H1 (cell line): ENCODE results near the gene NOTCH2. TPM values are rescaled to one million over a fixed set of nuclear protein-coding genes. Genes with fewer than 3 reads are reported as not detected.

Source experiments
- CTCF ChIA-PET: fragments of 300-600 bp; sonication (Branson Sonifier 250); formaldehyde crosslinking; loops from one replicate; lab custom pipeline; 2021; ENCODE audit not compliant: partially characterized antibody; lab: Charles Lee
- POLR2A ChIA-PET: fragments of 300-600 bp; sonication (Branson Sonifier 250); formaldehyde crosslinking; loops from one replicate; lab custom pipeline; 2021; ENCODE audit warnings: inconsistent platforms; ENCODE audit not compliant: partially characterized antibody; lab: Charles Lee
- DNase-seq, 2 experiments: peaks; one replicate each; pipeline versions ENCODE4 v3.0.0 to v3.0.0-alpha.2; 2010 to 2022; ENCODE audit warnings: low spot score in 2 of 2, low read depth in 1 of 2, mixed read lengths in 1 of 2
- FAIRE-seq: peaks from 2 replicates; lab custom pipeline; 2011; peaks lifted over from hg19 to GRCh38; lab: Jason Lieb, UNC
- H2AFZ ChIP-seq: 2 replicates; pipeline ENCODE4 v1.8.1; 2012; ENCODE audit warnings: low read length, inconsistent platforms
- H2AK5ac ChIP-seq: 2 replicates; pipeline ENCODE4 v1.6.1; 2013; ENCODE audit warnings: low read depth, low read length
- H2BK120ac ChIP-seq: replicated peaks from 2 replicates; pipeline ENCODE3; 2013; ENCODE audit warnings: low read depth, low read length, inconsistent platforms
- H2BK12ac ChIP-seq: 2 replicates; pipeline ENCODE4 v1.6.1; 2013; ENCODE audit warnings: low read depth, low read length
- H2BK15ac ChIP-seq: 2 replicates; pipeline ENCODE4 v1.6.1; 2013; ENCODE audit warnings: low read length
- H2BK20ac ChIP-seq: 2 replicates; pipeline ENCODE4 v1.6.1; 2013; ENCODE audit warnings: low read length
- H2BK5ac ChIP-seq: 2 replicates; pipeline ENCODE4 v1.6.1; 2013; ENCODE audit warnings: low read depth, low read length
- H3K14ac ChIP-seq: 2 replicates; pipeline ENCODE4 v1.6.1; 2013; ENCODE audit warnings: inconsistent platforms; ENCODE audit not compliant: insufficient read length
- H3K18ac ChIP-seq: 2 replicates; pipeline ENCODE4 v1.6.1; 2013; ENCODE audit warnings: low read length; ENCODE audit errors: extremely low read depth
- H3K23ac ChIP-seq: 2 replicates; pipeline ENCODE4 v1.6.1; 2013; ENCODE audit warnings: inconsistent platforms; ENCODE audit not compliant: insufficient read length
- H3K23me2 ChIP-seq: 2 replicates; pipeline ENCODE4 v1.6.1; 2013; ENCODE audit warnings: low read depth, low read length
- H3K27ac ChIP-seq: 2 replicates; pipeline ENCODE4 v1.6.1; 2011; ENCODE audit warnings: low read depth, low read length, inconsistent platforms
- H3K27me3 ChIP-seq, 4 experiments: replicated peaks in 1 of 4; 1 replicate in 1 of 4; 2 replicates in 3 of 4; pipeline versions ENCODE4 v1.6.1 to v1.8.1; 2011 to 2013; ENCODE audit warnings: low read length in 3 of 4, mild to moderate bottlenecking in 3 of 4, inconsistent platforms in 2 of 4, mixed read lengths in 2 of 4, moderate library complexity in 1 of 4; ENCODE audit not compliant: control insufficient read depth in 3 of 4, insufficient read depth in 3 of 4; ENCODE audit errors: extremely low read depth in 1 of 4
- H3K36me3 ChIP-seq, 4 experiments: 2 replicates each; pipeline versions ENCODE4 v1.6.1 to v1.8.1; 2011 to 2013; ENCODE audit warnings: mild to moderate bottlenecking in 4 of 4, low read length in 3 of 4, moderate library complexity in 2 of 4, control low read depth in 1 of 4, inconsistent platforms in 1 of 4; ENCODE audit not compliant: insufficient read depth in 4 of 4, control insufficient read depth in 2 of 4
- H3K4ac ChIP-seq: replicated peaks from 2 replicates; pipeline ENCODE3; 2013; ENCODE audit warnings: low read length, low read depth, mixed read lengths, inconsistent platforms; ENCODE audit not compliant: insufficient read length
- H3K4me1 ChIP-seq, 4 experiments: replicated peaks in 1 of 4; 1 replicate in 1 of 4; 2 replicates in 3 of 4; pipeline versions ENCODE4 v1.6.1 to v1.8.1; 2011 to 2013; ENCODE audit warnings: low read length in 3 of 4, inconsistent platforms in 2 of 4, mixed read lengths in 1 of 4; ENCODE audit not compliant: insufficient read depth in 4 of 4, control insufficient read depth in 3 of 4
- H3K4me2 ChIP-seq, 2 experiments: 2 replicates each; pipeline versions ENCODE4 v1.6.1 to v1.8.1; 2011 to 2013; ENCODE audit warnings: low read depth in 2 of 2, low read length in 2 of 2, control low read depth in 1 of 2, inconsistent platforms in 1 of 2, mild to moderate bottlenecking in 1 of 2; ENCODE audit not compliant: insufficient read depth in 1 of 2
- H3K4me3 ChIP-seq, 4 experiments: fragments of 200-600, 300-600 bp in 1 of 4; sonication (generic), shearing (Covaris generic), sonication (Bioruptor Twin) in 1 of 4; 2 replicates each; pipeline versions ENCODE4 v1.5.1 to v1.8.1; 2011 to 2016; ENCODE audit warnings: low read length in 4 of 4, low read depth in 3 of 4, control low read depth in 2 of 4, inconsistent platforms in 2 of 4, mild to moderate bottlenecking in 2 of 4, mixed read lengths in 1 of 4, moderate library complexity in 1 of 4; ENCODE audit not compliant: insufficient read depth in 2 of 4; ENCODE audit errors: extremely low read depth in 1 of 4
- H3K56ac ChIP-seq: replicated peaks from 2 replicates; pipeline ENCODE3; 2013; ENCODE audit warnings: low read depth, mild to moderate bottlenecking, mixed read lengths, low read length, inconsistent platforms; ENCODE audit not compliant: insufficient read length
- H3K79me1 ChIP-seq: 2 replicates; pipeline ENCODE4 v1.6.1; 2013; ENCODE audit warnings: low read depth, low read length, control low read depth
- H3K79me2 ChIP-seq, 2 experiments: 2 replicates each; pipeline versions ENCODE4 v1.6.1 to v1.8.1; 2012 to 2013; ENCODE audit warnings: low read length in 2 of 2, mild to moderate bottlenecking in 2 of 2, inconsistent platforms in 1 of 2; ENCODE audit not compliant: insufficient read depth in 2 of 2, control insufficient read depth in 1 of 2
- H3K9ac ChIP-seq, 4 experiments: replicated peaks in 1 of 4; 1 replicate in 1 of 4; 2 replicates in 3 of 4; pipeline versions ENCODE4 v1.6.1 to v1.8.1; 2011 to 2013; ENCODE audit warnings: low read depth in 3 of 4, low read length in 3 of 4, control low read depth in 2 of 4, mild to moderate bottlenecking in 2 of 4, moderate library complexity in 2 of 4, inconsistent platforms in 1 of 4; ENCODE audit errors: extremely low read depth in 1 of 4
- H3K9me3 ChIP-seq, 2 experiments: 2 replicates each; pipeline versions ENCODE4 v1.6.1 to v1.8.1; 2012 to 2013; ENCODE audit warnings: mild to moderate bottlenecking in 2 of 2, moderate library complexity in 2 of 2, control low read depth in 1 of 2, inconsistent platforms in 1 of 2, low read depth in 1 of 2, low read length in 1 of 2, mixed read lengths in 1 of 2; ENCODE audit not compliant: insufficient read depth in 2 of 2
- H4K20me1 ChIP-seq, 2 experiments: replicated peaks in 1 of 2; 2 replicates each; pipeline versions ENCODE3 to v1.8.1; 2011 to 2013; ENCODE audit warnings: inconsistent platforms in 2 of 2, low read length in 2 of 2, mild to moderate bottlenecking in 1 of 2; ENCODE audit not compliant: insufficient read depth in 2 of 2, control insufficient read depth in 1 of 2
- H4K5ac ChIP-seq: 2 replicates; pipeline ENCODE4 v1.6.1; 2013; ENCODE audit warnings: low read length, low read depth, mixed read lengths, inconsistent platforms; ENCODE audit not compliant: insufficient read length
- H4K8ac ChIP-seq: 2 replicates; pipeline ENCODE4 v1.8.0; 2013; ENCODE audit warnings: mild to moderate bottlenecking, moderate library complexity, low read length, inconsistent platforms; ENCODE audit not compliant: insufficient read depth; ENCODE audit errors: extremely low read depth
- H4K91ac ChIP-seq: replicated peaks from 2 replicates; pipeline ENCODE3; 2013; ENCODE audit warnings: low read length, mixed read lengths, inconsistent platforms; ENCODE audit not compliant: insufficient read length
- BACH1 ChIP-seq: IDR thresholded peaks from 2 replicates; pipeline ENCODE4 v1.6.1; 2012; ENCODE audit warnings: low read length, improper control_type of control experiment
- CBX5 ChIP-seq: fragments of 300-800, 300-1000 bp; sonication (generic); IDR thresholded peaks from 2 replicates; pipeline ENCODE4 v1.7.1; 2016; ENCODE audit warnings: antibody characterized with exemption, low read length, low read depth
- EP300 ChIP-seq, 2 experiments: IDR thresholded peaks; 1 replicate in 1 of 2; 2 replicates in 1 of 2; pipeline ENCODE4 v1.6.1; 2011 to 2012; ENCODE audit warnings: low read depth in 2 of 2, low read length in 2 of 2, mild to moderate bottlenecking in 2 of 2, borderline replicate concordance in 1 of 2, inconsistent platforms in 1 of 2, moderate library complexity in 1 of 2
- EZH2 ChIP-seq: fragments of 200-600 bp; sonication (generic); IDR thresholded peaks from 2 replicates; pipeline ENCODE4 v1.7.1; 2012; ENCODE audit warnings: low read depth, mild to moderate bottlenecking, moderate library complexity, low read length, inconsistent platforms; ENCODE audit not compliant: severe bottlenecking
- FOSL1 ChIP-seq: IDR thresholded peaks from 2 replicates; pipeline ENCODE4 v1.6.1; 2011; ENCODE audit warnings: mild to moderate bottlenecking, low read depth, low read length, moderate library complexity; ENCODE audit not compliant: insufficient read depth
- HDAC6 ChIP-seq: IDR thresholded peaks from one replicate; pipeline ENCODE4 v1.7.1; 2012; ENCODE audit warnings: low read depth, mild to moderate bottlenecking, inconsistent platforms, low read length, moderate library complexity
- JUN ChIP-seq: IDR thresholded peaks from 2 replicates; pipeline ENCODE4 v1.6.1; 2011; ENCODE audit warnings: low read depth, mild to moderate bottlenecking, improper control_type of control experiment, low read length
- KDM5A ChIP-seq: fragments of 200-600 bp; IDR thresholded peaks from 2 replicates; pipeline ENCODE4 v1.7.1; 2012; ENCODE audit warnings: mild to moderate bottlenecking, low read length, inconsistent platforms, mixed read lengths
- RAD21 ChIP-seq, 2 experiments: IDR thresholded peaks in 1 of 2; conservative IDR thresholded peaks in 1 of 2; 2 replicates each; pipeline ENCODE4 v1.6.1; 2011; ENCODE audit warnings: low read depth in 2 of 2, low read length in 2 of 2, improper control_type of control experiment in 1 of 2, inconsistent platforms in 1 of 2, mild to moderate bottlenecking in 1 of 2, moderate library complexity in 1 of 2
- SIN3A ChIP-seq, 2 experiments: IDR thresholded peaks in 1 of 2; conservative IDR thresholded peaks in 1 of 2; 2 replicates each; pipeline ENCODE4 v1.6.1; 2011 to 2012; ENCODE audit warnings: low read length in 2 of 2, improper control_type of control experiment in 1 of 2, low read depth in 1 of 2, mild to moderate bottlenecking in 1 of 2
- SP4 ChIP-seq: IDR thresholded peaks from 2 replicates; pipeline ENCODE4 v1.6.1; 2012; ENCODE audit warnings: low read length, inconsistent platforms
- ZNF274 ChIP-seq: IDR thresholded peaks from 2 replicates; pipeline ENCODE4 v1.7.0; 2012; ENCODE audit warnings: low read length, borderline replicate concordance; ENCODE audit errors: extremely low read depth
- WGBS, 2 experiments: shearing (Covaris generic) in 1 of 2; methylation state at CpG; one replicate each; pipeline versions ENCODE4 v1.1.6 to v1.1.7; 2013 to 2015; ENCODE audit warnings: low lambda C conversion rate in 2 of 2, mixed read lengths in 2 of 2, inconsistent platforms in 1 of 2, low coverage in 1 of 2, missing lambda C conversion rate in 1 of 2; ENCODE audit not compliant: insufficient replicate concordance in 2 of 2, insufficient coverage in 1 of 2, insufficient read length in 1 of 2; ENCODE audit errors: extremely low coverage in 1 of 2, missing lambda C conversion rate in 1 of 2; 5-methylcytosine and 5-hydroxymethylcytosine counted together
- polyA plus RNA-seq, 7 experiments: library from polyadenylated mRNA; depleted of rRNA in 3 of 7; stranded (reverse) in 5 of 7; unstranded in 2 of 7; fragments of >200 nt in 5 of 7; fragments of 200-250 nt in 2 of 7; gene quantifications; 1 replicate in 5 of 7; 2 replicates in 1 of 7; 4 replicates in 1 of 7; pipeline versions ENCODE4 v1.2.1 to v1.2.3, GENCODE V29; 2011 to 2013; ENCODE audit warnings: missing spikeins in 2 of 7, mixed read lengths in 2 of 7
- total RNA-seq: library from RNA; stranded (reverse); fragmentation: NEBNext Ultra II Directional; extraction: Animal tissue kit (Norgen Biotek cat#: 25700); gene quantifications from 2 replicates; pipeline ENCODE4 v1.2.1, GENCODE V29; 2021
- TF ChIP-seq, protein P1 (sequence below): IDR thresholded peaks from 2 replicates; pipeline ENCODE4 v1.6.1; 2012; ENCODE audit warnings: inconsistent platforms

Gene NOTCH2
- total and polyA plus RNA-seq, 2 of the 8 experiments (the other 6 are each of a cell fraction or from before 2014, with no cell fraction given) = 17.7 to 63.0 TPM

DNA sequence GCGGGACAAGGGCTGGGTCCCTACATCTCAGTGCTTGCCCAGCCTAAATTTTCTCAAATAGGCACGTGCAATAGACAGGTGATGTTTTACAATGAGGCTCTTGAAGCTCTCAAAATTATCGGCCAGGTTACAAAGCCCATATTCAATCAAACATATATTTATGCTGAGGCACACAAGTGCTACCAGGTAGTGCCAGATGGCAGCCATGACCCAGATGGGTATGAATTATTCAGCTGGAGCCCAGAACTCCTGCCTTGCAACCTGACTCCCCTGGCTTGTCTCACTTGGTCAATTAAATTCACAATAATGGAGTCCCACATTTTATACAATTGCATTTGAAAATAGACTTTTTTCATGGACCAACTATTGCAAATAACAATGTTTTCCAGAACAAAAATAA lies 160.8 kb downstream of the NOTCH2 start:
- no peak overlapping the region for H4K5ac ChIP-seq
- WGBS, 2 experiments = 89% methylated on average over 3 of the region's 3 CpGs; no CpG with 5 or more reads in 1 of the 2 experiments
- no peaks in the 10 kb centered on the region for H4K20me1 ChIP-seq
- no peaks in the 10 kb centered on the region; a peak in 1 of 7 replicates for H3K27me3 ChIP-seq
- FAIRE-seq (no peak), DNase-seq (no peak)
- ChIA-PET CTCF (interaction anchor here (1.1 to 2.3 kb wide), 2 partner anchors 22 to 27 kb away, joined by 3 to 8 read pairs; no protein-coding TSS in a partner anchor), POLR2A (no interaction called here)
- no peaks in the 10 kb centered on the region for H3K9me3 ChIP-seq
- H3K56ac ChIP-seq = no peak overlapping the region
- no peak overlapping the region for H4K91ac ChIP-seq
- H3K79me2 ChIP-seq = no peaks in the 10 kb centered on the region
- H3K14ac ChIP-seq = no peak overlapping the region
- no peak overlapping the region for H3K4ac ChIP-seq
- H3K9ac ChIP-seq = no peak overlapping the region
- no peaks in the 10 kb centered on the region for H3K36me3 ChIP-seq
- H2BK5ac ChIP-seq = no peak overlapping the region
- no peak overlapping the region for H2BK20ac ChIP-seq
- H3K4me1 ChIP-seq = peaks cover 0 to 4% (median 0%) of the 10 kb centered on the region in 4 experiments; a peak in 1 of 7 replicates
- no peak overlapping the region for H3K23ac ChIP-seq
- no peak overlapping the region for H2BK12ac ChIP-seq
- H3K18ac ChIP-seq = no peak overlapping the region
- no peak overlapping the region for H3K27ac ChIP-seq
- no peak overlapping the region for H2AK5ac ChIP-seq
- H2BK15ac ChIP-seq = no peak overlapping the region
- H3K4me3 ChIP-seq = no peak overlapping the region
- H4K8ac ChIP-seq = no peak overlapping the region
- no peaks in the 10 kb centered on the region for H3K23me2 ChIP-seq
- H3K4me2 ChIP-seq = no peak overlapping the region
- H2BK120ac ChIP-seq = no peak overlapping the region
- H2AFZ ChIP-seq = no peak overlapping the region
- no peaks in the 10 kb centered on the region for H3K79me1 ChIP-seq
- no peak for TF ChIP-seq FOSL1
- TF ChIP-seq CBX5 = no peak
- TF ChIP-seq EP300 (IDR thresholded peaks at IDR 0.05; ENCODE audit: borderline replicate concordance in 1 of 2, low read depth in 2 of 2, low read length in 2 of 2) = no peak
- TF ChIP-seq JUN = no peak
- TF ChIP-seq BACH1 = no peak
- TF ChIP-seq ZNF274 = no peak
- no peak for TF ChIP-seq SIN3A (conservative IDR thresholded peaks at IDR 0.05 in 1 of 2, IDR thresholded peaks at IDR 0.05 in 1 of 2; ENCODE audit: low read depth in 1 of 2, low read length in 2 of 2)
- TF ChIP-seq, protein P1, sequence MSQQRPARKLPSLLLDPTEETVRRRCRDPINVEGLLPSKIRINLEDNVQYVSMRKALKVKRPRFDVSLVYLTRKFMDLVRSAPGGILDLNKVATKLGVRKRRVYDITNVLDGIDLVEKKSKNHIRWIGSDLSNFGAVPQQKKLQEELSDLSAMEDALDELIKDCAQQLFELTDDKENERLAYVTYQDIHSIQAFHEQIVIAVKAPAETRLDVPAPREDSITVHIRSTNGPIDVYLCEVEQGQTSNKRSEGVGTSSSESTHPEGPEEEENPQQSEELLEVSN = no peak
- no peak for TF ChIP-seq SP4
- TF ChIP-seq EZH2 = no peak
- TF ChIP-seq HDAC6 = no peak
- TF ChIP-seq RAD21 (IDR thresholded peaks at IDR 0.05 in 1 of 2, conservative IDR thresholded peaks at IDR 0.05 in 1 of 2; ENCODE audit: low read depth in 2 of 2, low read length in 2 of 2) = no peak
- no peak for TF ChIP-seq KDM5A
